Measurements from ENCODE around the gene ZFP62. TPM values are rescaled to one million over a fixed set of nuclear protein-coding genes. Genes with fewer than 3 reads are reported as not detected.

The ZFP62 gene
- total RNA-seq, 1 donor from 2014 or later: 15.9 TPM

- peak overlapping the region; percentile 77 for H3K4me3 ChIP-seq
- H3K9me3 ChIP-seq (replicated peaks): no peaks in the 10 kb centered on the region
- peak; percentile 91 for DNase-seq
- peaks cover 12% of the 10 kb centered on the region for H3K36me3 ChIP-seq
- H3K27me3 ChIP-seq (ENCODE audit: low read depth): no peaks in the 10 kb centered on the region
- peaks cover 77% of the 10 kb centered on the region for H3K4me1 ChIP-seq
- intact Hi-C loops (cut with micrococcal nuclease): no loop called here
- peak overlapping the region; percentile 100 for H3K27ac ChIP-seq (replicated peaks)
- no peak for TF ChIP-seq CTCF (IDR thresholded peaks at IDR 0.05; ENCODE audit: borderline replicate concordance)
Observed at GRCh38 chr5:180809403-180810209, 51.5 kb downstream of the ZFP62 start.

- Histone ChIP-seq H3K4me1 (peaks cover 87% of the 10 kb centered on the region), H3K4me3 (peak overlapping the region; percentile 77), H3K9me3 (replicated peaks) (no peaks in the 10 kb centered on the region), H3K27me3 (ENCODE audit: low read depth) (no peaks in the 10 kb centered on the region), H3K36me3 (peaks cover 12% of the 10 kb centered on the region), H3K27ac (replicated peaks) (peak overlapping the region; percentile 100)
- no peak for DNase-seq
- TF ChIP-seq CTCF (IDR thresholded peaks at IDR 0.05; ENCODE audit: borderline replicate concordance): no peak
- intact Hi-C loops (cut with micrococcal nuclease): no loop called here
Observed at GRCh38 chr5:180808461-180809000, 52.5 kb downstream of the ZFP62 start.

- Histone ChIP-seq H3K36me3 (peaks cover 12% of the 10 kb centered on the region), H3K9me3 (replicated peaks) (no peaks in the 10 kb centered on the region), H3K27ac (replicated peaks) (peak overlapping the region; percentile 100), H3K4me1 (peaks cover 90% of the 10 kb centered on the region), H3K27me3 (ENCODE audit: low read depth) (no peaks in the 10 kb centered on the region), H3K4me3 (peak overlapping the region; percentile 77)
- intact Hi-C loops (cut with micrococcal nuclease): no loop called here
- TF ChIP-seq CTCF (IDR thresholded peaks at IDR 0.05; ENCODE audit: borderline replicate concordance): no peak
- no peak for DNase-seq
Observed at GRCh38 chr5:180807654-180808414, 53.2 kb downstream of the ZFP62 start.

- H3K27me3 ChIP-seq (ENCODE audit: low read depth): no peaks in the 10 kb centered on the region
- H3K4me1 ChIP-seq: peaks cover 89% of the 10 kb centered on the region
- no peak for TF ChIP-seq CTCF (IDR thresholded peaks at IDR 0.05; ENCODE audit: borderline replicate concordance)
- H3K27ac ChIP-seq (replicated peaks): peak overlapping the region; percentile 100
- intact Hi-C loops (cut with micrococcal nuclease): no loop called here
- peak overlapping the region; percentile 77 for H3K4me3 ChIP-seq
- H3K36me3 ChIP-seq: peaks cover 12% of the 10 kb centered on the region
- DNase-seq: no peak
- H3K9me3 ChIP-seq (replicated peaks): no peaks in the 10 kb centered on the region
Observed at GRCh38 chr5:180807046-180807445, 54.0 kb downstream of the ZFP62 start.

- TF ChIP-seq CTCF (IDR thresholded peaks at IDR 0.05; ENCODE audit: borderline replicate concordance): no peak
- peaks cover 12% of the 10 kb centered on the region for H3K36me3 ChIP-seq
- peaks cover 89% of the 10 kb centered on the region for H3K4me1 ChIP-seq
- peak overlapping the region; percentile 100 for H3K27ac ChIP-seq (replicated peaks)
- DNase-seq: no peak
- no peaks in the 10 kb centered on the region for H3K9me3 ChIP-seq (replicated peaks)
- H3K4me3 ChIP-seq: peak overlapping the region; percentile 77
- intact Hi-C loops (cut with micrococcal nuclease): no loop called here
- H3K27me3 ChIP-seq (ENCODE audit: low read depth): no peaks in the 10 kb centered on the region
Observed at GRCh38 chr5:180806351-180807011, 54.6 kb downstream of the ZFP62 start.

Data from left ventricle myocardium inferior (tissue), 1 donor.